ENCODE data around the gene VIT.

- TF ChIP-seq CTCF (IDR thresholded peaks at IDR 0.05; ENCODE audit: insufficient read depth, low read length) (no peak), REST (IDR thresholded peaks at IDR 0.05; ENCODE audit: insufficient replicate concordance, low read depth) (no peak), POLR2AphosphoS5 (IDR thresholded peaks at IDR 0.05; ENCODE audit: low read depth) (0 out of 2 replicates have a peak, but pooled peaks have one; percentile 25), GABPA (IDR thresholded peaks at IDR 0.05; ENCODE audit: low read depth) (no peak), SPI1 (IDR thresholded peaks at IDR 0.05; ENCODE audit: borderline replicate concordance, low read depth) (peak; percentile 91)
Observed at GRCh38 chr2:36781907-36782720, 85.6 kb downstream of the VIT start.

Data from HL-60 (cell line).